Stimulated activated naive B cell treated with anti-CD40 and anti-IgM and Interleukin-4, amounts not matched to agents 10 μg/mL and 1 μg/mL and 100 μg/mL, for 72 hours (primary cell): ENCODE data around the gene ADIPOQ.
"Not testable (repeated sequence)": the region's sequence is repeated elsewhere in the genome, so short reads cannot be mapped to it uniquely, and the experiment has no call there.

Experiments
- ATAC-seq, 2 donors: fragments of 150-1000 bp; cut with Tn5 transposase; replicated peaks; 2 replicates each; pipeline ENCODE4 v1.10.0; 2021; ENCODE audit warnings: moderate library complexity in 1 of 2
- DNase-seq: peaks from one replicate; pipeline ENCODE4 v3.0.0; 2021
- H3K27ac Mint-ChIP-seq: one replicate; pipeline ENCODE4 v1.8.0; 2022; ENCODE audit warnings: mild to moderate bottlenecking, mixed read lengths
- H3K27me3 Mint-ChIP-seq, 2 donors: one replicate each; pipeline ENCODE4 v1.8.0; 2022; ENCODE audit warnings: mixed read lengths in 2 of 2
- H3K36me3 Mint-ChIP-seq, 2 donors: one replicate each; pipeline ENCODE4 v1.8.0; 2022; ENCODE audit warnings: mixed read lengths in 2 of 2, mild to moderate bottlenecking in 1 of 2
- H3K4me1 Mint-ChIP-seq, 2 donors: one replicate each; pipeline ENCODE4 v1.8.0; 2022; ENCODE audit warnings: mixed read lengths in 2 of 2, mild to moderate bottlenecking in 1 of 2
- H3K4me3 Mint-ChIP-seq, 2 donors: one replicate each; pipeline ENCODE4 v1.8.0; 2022; ENCODE audit warnings: mild to moderate bottlenecking in 2 of 2, mixed read lengths in 2 of 2, moderate library complexity in 1 of 2
- H3K9me3 Mint-ChIP-seq, 2 donors: one replicate each; pipeline ENCODE4 v1.8.0; 2022; ENCODE audit warnings: mixed read lengths in 2 of 2, mild to moderate bottlenecking in 1 of 2

Gene ADIPOQ

DNA sequence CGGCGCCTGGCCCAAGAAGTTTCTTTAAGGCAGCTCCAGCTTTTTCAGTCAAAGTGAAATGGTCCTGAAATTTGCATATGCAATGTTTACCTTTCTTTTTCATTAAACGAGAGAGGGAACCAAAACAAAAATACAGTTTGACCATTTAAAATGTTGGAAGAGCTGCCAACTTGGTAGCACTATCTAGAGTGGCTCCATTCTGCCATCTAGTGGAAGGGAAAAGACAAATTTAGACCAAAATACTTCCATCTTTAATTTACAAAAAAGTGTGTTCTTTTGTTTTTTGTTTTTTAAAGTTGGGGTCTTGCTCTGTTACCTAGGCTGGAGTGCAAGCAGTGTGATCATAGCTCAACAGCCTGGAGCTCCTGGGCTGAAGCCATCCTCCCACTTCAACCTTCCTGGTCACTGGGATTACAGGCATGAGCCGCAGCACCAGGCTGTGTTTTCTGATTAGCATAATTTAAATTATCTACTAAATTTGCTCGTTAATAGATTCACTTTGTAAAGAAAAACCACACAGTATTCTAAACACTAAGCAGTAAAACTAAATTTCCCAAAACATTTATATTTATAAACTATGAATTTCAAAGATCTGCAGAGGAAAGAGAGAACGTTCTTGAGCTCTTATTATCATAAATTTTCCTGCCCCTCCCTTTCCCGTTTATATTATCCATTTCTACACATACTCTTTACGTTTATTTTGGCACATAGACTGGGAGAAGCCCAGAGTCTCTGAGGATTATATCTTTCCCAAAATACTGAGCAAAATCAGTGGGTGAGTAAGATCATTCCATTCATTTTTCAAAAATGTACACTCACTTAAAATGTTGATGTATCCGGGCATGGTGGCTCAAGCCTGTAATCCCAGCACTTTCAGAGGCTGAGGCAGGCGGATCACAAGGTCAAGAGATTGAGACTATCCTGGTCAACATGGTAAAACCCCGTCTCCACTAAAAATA is 20.8 kb upstream of the ADIPOQ start:
- Mint-ChIP-seq H3K4me1 (peaks cover 18 to 22% of the 10 kb centered on the region in 2 donors), H3K27me3 (peaks cover 21 to 26% of the 10 kb centered on the region in 2 donors), H3K36me3 (peaks cover 2 to 12% of the 10 kb centered on the region in 2 donors), H3K4me3 (no peak overlapping the region), H3K9me3 (no peaks in the 10 kb centered on the region), H3K27ac (no peak overlapping the region)
- ATAC-seq, result no peak
- DNase-seq, result no peak

- H3K27ac Mint-ChIP-seq, DNase-seq, H3K9me3 Mint-ChIP-seq, ATAC-seq, H3K4me3 Mint-ChIP-seq: not testable (repeated sequence)
- Mint-ChIP-seq H3K4me1 (peaks cover 18 to 24% of the 10 kb centered on the region in 2 donors), H3K27me3 (peaks cover 22 to 28% of the 10 kb centered on the region in 2 donors), H3K36me3 (peaks cover 2 to 12% of the 10 kb centered on the region in 2 donors)
Observed at GRCh38 chr3:186822388-186822759, 20.1 kb upstream of the ADIPOQ start.

GRCh38 chr3:186823386-186823785 is 19.1 kb upstream of the ADIPOQ start:
- Mint-ChIP-seq H3K4me1 (peaks cover 18 to 24% of the 10 kb centered on the region in 2 donors), H3K4me3 (no peak overlapping the region), H3K27ac (no peak overlapping the region), H3K9me3 (no peaks in the 10 kb centered on the region), H3K36me3 (peaks cover 0 to 12% of the 10 kb centered on the region in 2 donors), H3K27me3 (peaks cover 25 to 31% of the 10 kb centered on the region in 2 donors)
- DNase-seq (no peak), ATAC-seq (no peak)

DNA sequence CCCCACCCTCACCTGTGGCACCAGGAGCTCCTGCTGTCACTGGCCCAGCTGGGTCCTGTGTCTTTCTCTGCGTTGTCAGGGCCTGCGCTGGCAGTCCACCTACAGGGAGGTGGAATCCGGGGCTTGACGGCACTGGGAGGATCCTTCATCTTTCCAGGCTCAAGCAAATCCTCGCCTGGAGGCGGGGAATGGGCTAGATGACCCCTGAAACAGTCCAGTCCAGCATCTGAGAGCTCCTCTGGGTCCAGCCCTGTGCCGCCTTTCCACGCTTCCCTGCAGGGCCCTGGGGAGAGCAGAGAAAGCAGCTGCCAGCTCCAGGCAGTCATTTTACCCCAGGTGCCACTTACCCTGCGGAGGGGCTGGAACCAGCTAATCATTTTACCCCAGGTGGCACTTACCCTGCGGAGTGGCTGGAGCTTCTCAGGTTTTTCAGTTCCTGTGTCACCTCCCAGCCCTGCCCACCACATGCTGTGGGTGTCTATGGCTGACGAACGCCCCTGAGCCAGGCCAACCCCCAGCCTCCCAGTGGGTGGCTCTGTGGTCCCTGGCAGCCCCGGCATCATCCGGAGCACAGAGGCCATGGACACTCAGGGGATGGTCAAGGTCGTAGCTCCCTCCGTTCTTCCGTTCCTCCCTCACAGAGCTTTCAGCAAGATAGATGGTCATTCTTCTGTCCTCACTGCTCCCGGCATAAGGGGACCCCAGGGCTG is 17.9 kb upstream of the ADIPOQ start:
- H3K9me3 Mint-ChIP-seq, result no peaks in the 10 kb centered on the region
- DNase-seq (no peak), ATAC-seq (no peak)
- H3K4me3 Mint-ChIP-seq, result peak overlapping the region; percentile 81 to 91
- H3K36me3 Mint-ChIP-seq, result peaks cover 0 to 12% of the 10 kb centered on the region in 2 donors
- H3K27me3 Mint-ChIP-seq, result peaks cover 33 to 37% of the 10 kb centered on the region in 2 donors
- peaks cover 18 to 24% of the 10 kb centered on the region in 2 donors for H3K4me1 Mint-ChIP-seq
- H3K27ac Mint-ChIP-seq, result peak overlapping the region; percentile 77

DNA sequence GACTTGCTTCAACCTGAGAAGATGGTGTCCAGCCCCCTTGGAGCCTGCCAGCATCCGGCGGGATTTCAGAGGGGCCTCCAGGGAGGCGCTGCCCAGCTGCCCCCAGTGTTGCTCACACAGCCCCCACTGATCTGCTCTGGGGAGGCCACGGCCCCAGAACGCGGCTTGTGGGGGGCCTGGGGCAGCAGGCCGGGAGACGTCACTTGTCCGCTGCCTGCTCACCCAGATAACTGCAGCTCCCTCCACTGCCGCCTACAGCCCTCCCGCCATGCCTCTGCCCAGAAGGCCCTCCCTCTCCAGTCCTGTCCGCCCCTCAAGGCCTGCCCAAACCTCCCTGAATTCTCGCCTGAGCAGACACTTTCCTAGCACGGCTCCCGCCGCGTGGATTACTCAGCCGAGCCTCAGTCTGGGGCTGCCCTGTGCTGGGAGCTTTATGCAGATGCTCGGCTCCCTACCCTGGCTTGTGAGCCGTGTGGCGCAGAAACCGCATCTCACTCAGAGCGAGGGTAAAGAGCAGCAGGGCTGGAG is 17.2 kb upstream of the ADIPOQ start:
- Mint-ChIP-seq H3K4me1 (peaks cover 18 to 24% of the 10 kb centered on the region in 2 donors), H3K9me3 (no peaks in the 10 kb centered on the region), H3K27me3 (peaks cover 41 to 45% of the 10 kb centered on the region in 2 donors), H3K27ac (peak overlapping the region; percentile 77), H3K4me3 (peak overlapping the region; percentile 81 to 91), H3K36me3 (peaks cover 0 to 12% of the 10 kb centered on the region in 2 donors)
- peak; percentile 60 to 62 for ATAC-seq
- peak; percentile 22 for DNase-seq

DNA sequence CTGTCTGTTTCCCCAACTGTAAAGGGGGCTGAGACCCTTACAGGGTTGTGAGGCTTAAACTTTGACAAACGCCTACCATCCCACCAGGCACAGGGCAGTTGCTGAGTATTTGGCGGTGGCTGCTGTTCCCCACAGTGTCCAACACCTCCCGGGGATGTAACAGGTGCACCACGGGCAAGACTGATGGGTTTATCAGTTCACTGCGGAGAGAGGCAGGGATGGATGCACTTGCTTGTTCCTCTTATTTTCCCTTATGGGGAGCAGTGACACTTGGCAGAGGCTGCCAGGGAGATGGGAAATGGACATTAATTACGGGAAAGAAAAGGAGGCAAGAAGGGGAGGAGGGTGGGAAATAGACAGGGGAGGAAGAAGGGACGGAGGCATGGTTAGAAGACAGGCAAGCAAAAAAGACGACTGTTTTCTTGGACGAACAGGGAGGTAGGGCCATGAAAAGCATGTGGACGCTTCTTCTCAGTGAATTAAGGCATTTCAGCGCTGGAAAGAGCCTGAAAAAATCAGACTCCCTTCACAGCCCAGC is 16.6 kb upstream of the ADIPOQ start:
- Mint-ChIP-seq H3K9me3 (no peaks in the 10 kb centered on the region), H3K4me1 (peaks cover 18 to 24% of the 10 kb centered on the region in 2 donors), H3K27ac (peak overlapping the region; percentile 62), H3K27me3 (peaks cover 42 to 49% of the 10 kb centered on the region in 2 donors), H3K36me3 (peaks cover 0 to 12% of the 10 kb centered on the region in 2 donors), H3K4me3 (peak overlapping the region; percentile 81 to 91)
- DNase-seq (no peak), ATAC-seq (peak; percentile 18 to 19)

DNA sequence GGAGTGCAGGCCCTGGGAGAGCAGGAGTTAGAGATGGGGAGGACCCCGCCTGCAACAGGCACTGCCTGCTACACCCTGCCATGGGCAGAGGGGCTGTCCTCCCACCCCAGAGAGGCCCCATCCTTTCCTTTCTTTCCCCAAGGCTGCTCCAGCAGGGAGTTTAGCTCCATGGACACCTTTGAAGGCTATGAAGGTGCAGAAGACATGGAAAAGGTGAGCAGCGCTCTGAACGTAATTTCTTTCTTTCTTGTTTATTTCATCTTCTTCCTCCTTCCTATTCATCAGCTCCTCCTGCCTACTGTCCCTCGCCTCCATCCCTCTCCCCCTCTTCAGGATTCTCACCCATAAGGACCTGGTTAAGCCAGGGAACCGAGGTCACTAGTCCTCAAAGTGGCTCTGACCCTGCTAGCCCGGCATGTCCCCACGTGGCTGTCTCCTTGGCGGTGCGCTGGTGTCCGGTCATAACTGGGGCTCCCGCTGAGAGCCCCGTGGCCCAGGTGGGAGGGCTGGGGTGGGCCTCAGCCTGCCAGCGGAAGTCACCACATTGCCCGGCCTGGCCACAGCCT is 16.0 kb upstream of the ADIPOQ start:
- Mint-ChIP-seq H3K36me3 (peaks cover 0 to 12% of the 10 kb centered on the region in 2 donors), H3K27me3 (peaks cover 43 to 55% of the 10 kb centered on the region in 2 donors), H3K4me1 (peaks cover 18 to 24% of the 10 kb centered on the region in 2 donors), H3K4me3 (peak overlapping the region; percentile 81 to 91), H3K27ac (peak overlapping the region; percentile 87), H3K9me3 (no peaks in the 10 kb centered on the region)
- ATAC-seq (peak; percentile 24), DNase-seq (no peak)

- ATAC-seq, result peak; percentile 87 to 90
- H3K27ac Mint-ChIP-seq, result peak overlapping the region; percentile 26
- DNase-seq, result peak; percentile 83
- H3K4me3 Mint-ChIP-seq, result peak overlapping the region; percentile 81 to 91
- H3K4me1 Mint-ChIP-seq, result peaks cover 18 to 24% of the 10 kb centered on the region in 2 donors
- peaks cover 0 to 12% of the 10 kb centered on the region in 2 donors for H3K36me3 Mint-ChIP-seq
- H3K27me3 Mint-ChIP-seq, result peaks cover 50 to 62% of the 10 kb centered on the region in 2 donors
- H3K9me3 Mint-ChIP-seq, result no peaks in the 10 kb centered on the region
Observed at GRCh38 chr3:186826976-186827857, 15.3 kb upstream of the ADIPOQ start.

- Mint-ChIP-seq H3K27me3 (peaks cover 50 to 68% of the 10 kb centered on the region in 2 donors), H3K36me3 (peaks cover 0 to 12% of the 10 kb centered on the region in 2 donors), H3K4me3 (no peak overlapping the region), H3K4me1 (peaks cover 18 to 24% of the 10 kb centered on the region in 2 donors), H3K27ac (peak overlapping the region; percentile 4), H3K9me3 (no peaks in the 10 kb centered on the region)
- DNase-seq (no peak), ATAC-seq (no peak)
Observed at GRCh38 chr3:186828340-186828739, 14.2 kb upstream of the ADIPOQ start.

- H3K9me3 Mint-ChIP-seq, result peaks cover 0 to 5% of the 10 kb centered on the region in 2 donors
- H3K4me3 Mint-ChIP-seq, result no peak overlapping the region
- ATAC-seq (no peak), DNase-seq (no peak)
- peaks cover 0 to under 1% of the 10 kb centered on the region in 2 donors for H3K4me1 Mint-ChIP-seq
- no peaks in the 10 kb centered on the region for H3K36me3 Mint-ChIP-seq
- H3K27me3 Mint-ChIP-seq, result peaks cover 28 to 47% of the 10 kb centered on the region in 2 donors
- H3K27ac Mint-ChIP-seq, result no peak overlapping the region
Observed at GRCh38 chr3:186831798-186832197, 10.7 kb upstream of the ADIPOQ start.

GRCh38 chr3:186832276-186832675 is 10.2 kb upstream of the ADIPOQ start:
- Mint-ChIP-seq H3K27ac (no peak overlapping the region), H3K27me3 (peaks cover 28 to 47% of the 10 kb centered on the region in 2 donors), H3K4me3 (no peak overlapping the region), H3K4me1 (no peaks in the 10 kb centered on the region), H3K9me3 (peaks cover 0 to 5% of the 10 kb centered on the region in 2 donors), H3K36me3 (no peaks in the 10 kb centered on the region)
- DNase-seq, result no peak
- ATAC-seq, result no peak

GRCh38 chr3:186839874-186840641 is 2.5 kb upstream of the ADIPOQ start:
- Mint-ChIP-seq H3K36me3 (no peaks in the 10 kb centered on the region), H3K27me3 (peaks cover 13 to 30% of the 10 kb centered on the region in 2 donors), H3K4me1 (no peaks in the 10 kb centered on the region), H3K9me3 (peaks cover 0 to 3% of the 10 kb centered on the region in 2 donors), H3K27ac (no peak overlapping the region), H3K4me3 (no peak overlapping the region)
- ATAC-seq, result no peak
- DNase-seq, result no peak
